GM18868 (cell line): ENCODE measurements around the gene PDPK1.
"Not testable (repeated sequence)": the region's sequence is repeated elsewhere in the genome, so short reads cannot be mapped to it uniquely, and the experiment has no call there.

Experiments
- ATAC-seq: cut with Tn5 transposase; IDR thresholded peaks from one replicate; pipeline ENCODE4 v1.9.1; 2021; ENCODE audit warnings: mild to moderate bottlenecking, moderate library complexity; ENCODE audit not compliant: unreplicated experiment

The PDPK1 gene

GRCh38 chr16:2609827-2610470 is 72.1 kb downstream of the PDPK1 start:
- ATAC-seq, result no peak

GRCh38 chr16:2610781-2611498 is 73.1 kb downstream of the PDPK1 start:
- ATAC-seq, result no peak

DNA sequence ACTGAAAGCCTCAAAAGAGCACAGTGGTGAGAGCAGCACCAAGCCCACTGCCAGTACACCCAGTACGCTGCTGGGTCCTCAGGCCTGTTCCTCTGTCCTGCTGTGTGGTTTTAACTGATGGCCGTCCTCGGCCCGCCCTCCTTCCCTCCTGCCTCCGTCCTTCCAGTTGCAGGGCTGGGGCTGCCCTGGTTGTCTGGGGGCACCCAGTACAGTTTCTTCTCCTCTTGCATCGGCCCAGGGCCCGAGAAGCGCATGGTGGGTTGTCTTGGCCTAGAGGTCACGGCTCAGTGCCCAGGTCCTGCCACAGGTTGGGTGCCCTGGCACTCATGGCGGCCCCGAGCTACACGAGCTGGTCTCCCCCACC is 73.7 kb downstream of the PDPK1 start:
- ATAC-seq, result no peak

GRCh38 chr16:2611877-2612276 is 74.1 kb downstream of the PDPK1 start:
- ATAC-seq, result not testable (repeated sequence)

GRCh38 chr16:2613251-2613650 is 75.4 kb downstream of the PDPK1 start:
- ATAC-seq, result not testable (repeated sequence)

- no peak for ATAC-seq
These were observed 77.0 kb downstream of the PDPK1 start for GRCh38 chr16:2614761-2615191.

GRCh38 chr16:2618964-2619363 is 81.1 kb downstream of the PDPK1 start:
- not testable (repeated sequence) for ATAC-seq

- not testable (repeated sequence) for ATAC-seq
These were observed 81.8 kb downstream of the PDPK1 start for GRCh38 chr16:2619628-2620027.

DNA sequence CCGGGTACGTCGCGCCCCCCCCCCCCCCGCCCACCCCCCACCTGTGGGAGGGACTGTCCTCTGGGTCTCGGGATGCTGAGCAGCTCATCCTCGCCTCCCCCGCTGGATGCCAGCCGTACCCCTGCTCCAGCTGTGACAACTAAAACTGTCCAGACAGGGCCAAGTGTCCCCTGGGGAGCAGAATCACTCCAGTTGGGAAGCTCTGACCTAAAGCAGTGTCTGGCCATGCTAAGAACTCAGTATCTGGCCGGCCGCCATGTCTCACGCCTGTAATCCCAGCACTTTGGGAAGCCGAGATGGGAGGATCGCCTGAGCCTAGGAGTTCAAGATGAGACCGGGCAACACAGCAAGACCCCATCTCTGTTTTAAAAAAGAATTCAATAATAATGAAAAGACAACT is 83.0 kb downstream of the PDPK1 start:
- ATAC-seq, result not testable (repeated sequence)

GRCh38 chr16:2621395-2621794 is 83.6 kb downstream of the PDPK1 start:
- not testable (repeated sequence) for ATAC-seq

GRCh38 chr16:2627075-2627474 is 89.3 kb downstream of the PDPK1 start:
- ATAC-seq, result not testable (repeated sequence)

DNA sequence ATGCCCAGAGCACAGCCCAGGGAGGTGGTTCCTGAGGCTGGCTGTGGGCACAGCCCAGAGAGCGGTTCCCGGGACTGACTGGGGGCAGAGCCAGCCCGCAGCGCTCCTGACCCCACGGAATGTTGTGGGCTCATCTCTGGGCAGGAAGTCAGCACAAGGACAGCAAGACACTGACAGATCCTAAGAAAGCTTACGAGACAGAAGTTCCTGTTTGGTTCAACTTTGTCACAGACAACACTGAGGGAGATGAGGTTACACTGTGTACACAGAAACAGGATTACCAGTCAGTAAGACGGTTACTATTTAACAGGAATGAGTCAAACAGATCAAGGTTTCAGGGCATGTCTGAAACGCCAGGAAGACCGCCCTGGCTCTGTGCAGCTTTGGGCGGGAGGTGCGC is 93.4 kb downstream of the PDPK1 start:
- not testable (repeated sequence) for ATAC-seq

- ATAC-seq, result not testable (repeated sequence)
These were observed 94.5 kb downstream of the PDPK1 start for GRCh38 chr16:2632291-2632690.

- ATAC-seq, result peak; percentile 63
These were observed 101.4 kb downstream of the PDPK1 start for GRCh38 chr16:2639071-2639721.

DNA sequence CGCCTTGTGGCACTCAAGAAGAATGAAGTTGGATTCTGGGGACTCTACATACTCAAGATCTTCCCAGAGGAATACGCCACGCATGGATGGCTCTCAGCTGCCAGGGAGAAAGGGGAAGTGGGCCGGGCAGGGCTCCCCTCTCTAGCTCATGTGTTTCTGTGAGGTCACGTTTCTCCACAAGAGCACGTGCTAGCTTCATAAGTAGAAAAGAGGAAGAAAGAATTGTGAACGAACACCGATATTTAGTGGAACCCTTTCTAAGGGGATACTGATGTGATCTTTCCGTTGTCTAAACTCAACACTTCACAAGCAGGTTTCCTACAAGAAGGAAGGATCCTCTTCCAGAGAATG is 101.9 kb downstream of the PDPK1 start:
- ATAC-seq, result peak; percentile 45

DNA sequence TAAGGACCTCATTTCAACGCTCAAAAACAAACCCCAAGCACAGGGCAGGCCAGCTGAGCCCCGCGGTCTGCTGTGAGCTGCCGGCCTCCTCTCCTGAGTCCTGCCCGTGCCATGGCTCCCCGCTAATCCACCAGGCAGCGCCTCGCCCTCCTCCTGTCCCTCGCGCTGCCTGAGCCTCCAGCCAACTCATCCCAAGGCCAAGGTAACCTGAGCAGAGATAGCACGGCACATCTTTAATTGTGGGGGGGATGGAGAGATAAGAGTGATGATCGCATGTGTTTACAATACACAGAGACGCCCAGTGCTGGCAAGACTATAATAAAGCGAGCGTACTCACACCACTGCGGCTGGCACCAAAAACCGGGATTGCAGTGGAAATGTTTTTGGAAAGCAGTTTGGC is 104.7 kb downstream of the PDPK1 start:
- not testable (repeated sequence) for ATAC-seq

GRCh38 chr16:2644754-2645453 is 107.1 kb downstream of the PDPK1 start:
- not testable (repeated sequence) for ATAC-seq

DNA sequence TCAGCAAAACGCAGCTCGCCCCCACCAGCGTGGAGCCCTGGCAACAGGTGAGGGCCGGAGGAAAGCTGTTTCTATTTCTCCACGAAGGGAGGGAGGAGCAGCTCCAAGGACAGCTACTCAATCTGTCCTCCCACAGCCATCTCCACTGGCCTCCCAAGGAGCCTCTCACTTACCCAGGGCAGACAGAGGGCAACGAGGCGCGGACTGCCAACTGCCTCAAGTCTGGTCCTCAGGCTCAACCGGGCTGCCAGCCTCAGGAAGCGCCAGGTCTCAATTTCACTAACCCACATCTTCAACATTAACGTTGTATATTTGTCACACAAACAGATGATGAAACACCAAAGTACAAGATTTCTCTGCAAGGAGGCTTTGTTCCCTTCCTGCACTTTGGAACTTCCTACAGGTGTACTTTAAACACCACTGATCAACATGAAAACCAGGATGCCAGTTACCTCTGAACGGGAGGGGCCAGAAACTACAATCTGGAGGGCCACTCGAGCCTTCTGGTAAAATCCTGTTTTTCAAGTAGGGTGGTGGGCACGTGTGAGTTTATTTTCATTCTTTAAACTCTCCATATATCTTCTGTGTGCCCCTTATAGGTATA is 113.5 kb downstream of the PDPK1 start:
- ATAC-seq, result not testable (repeated sequence)
